Cardiac muscle cell (in vitro differentiated cells and primary cell): ENCODE data around the gene BPIFA3. TPM values are rescaled to one million over a fixed set of nuclear protein-coding genes. Genes with fewer than 3 reads are reported as not detected.

Experiments used
- DNase-seq, 2 donors: peaks; one replicate each; pipeline versions ENCODE4 v3.0.0 to v3.0.0-alpha.2; 2010 to 2017; ENCODE audit warnings: low read depth in 1 of 2, low spot score in 1 of 2
- H3K27ac ChIP-seq: fragments of 200-600 bp; sonication (generic); 2 replicates; pipeline ENCODE4 v1.5.1; 2016
- H3K27me3 ChIP-seq: fragments of 200-600 bp; sonication (generic); 2 replicates; pipeline ENCODE4 v1.6.0; 2016; ENCODE audit warnings: control low read depth
- H3K36me3 ChIP-seq: fragments of 200-600 bp; sonication (generic); 2 replicates; pipeline ENCODE4 v1.5.1; 2016; ENCODE audit warnings: control low read depth
- H3K4me1 ChIP-seq: fragments of 200-600 bp; sonication (generic); 2 replicates; pipeline ENCODE4 v1.8.1; 2017; ENCODE audit warnings: low read depth, mild to moderate bottlenecking, mixed run types
- H3K4me3 ChIP-seq: fragments of 200-600 bp; sonication (generic); 2 replicates; pipeline ENCODE4 v1.5.1; 2016; ENCODE audit warnings: mild to moderate bottlenecking
- H3K9me3 ChIP-seq: fragments of 200-600 bp; sonication (generic); 2 replicates; pipeline ENCODE4 v1.5.1; 2017; ENCODE audit warnings: low read depth, mild to moderate bottlenecking, control low read depth
- polyA plus RNA-seq: library from polyadenylated mRNA; unstranded; fragments of >200 nt; fragmentation: Nextera tagmentation; extraction: Ambion mirVana; gene quantifications from 2 replicates; pipeline ENCODE4 v1.2.1, GENCODE V29; 2016
- total RNA-seq: library from RNA; depleted of rRNA; stranded (reverse); fragments of >200 nt; gene quantifications from 2 replicates; pipeline ENCODE4 v1.2.3, GENCODE V29; 2016
- TF ChIP-seq, protein P1 (sequence below): IDR thresholded peaks from 2 replicates; pipeline ENCODE4 v1.5.1; 2012; ENCODE audit warnings: low read depth, mild to moderate bottlenecking, low read length

The BPIFA3 gene
- total and polyA plus RNA-seq, 2 experiments from 2014 or later, result not detected

DNA sequence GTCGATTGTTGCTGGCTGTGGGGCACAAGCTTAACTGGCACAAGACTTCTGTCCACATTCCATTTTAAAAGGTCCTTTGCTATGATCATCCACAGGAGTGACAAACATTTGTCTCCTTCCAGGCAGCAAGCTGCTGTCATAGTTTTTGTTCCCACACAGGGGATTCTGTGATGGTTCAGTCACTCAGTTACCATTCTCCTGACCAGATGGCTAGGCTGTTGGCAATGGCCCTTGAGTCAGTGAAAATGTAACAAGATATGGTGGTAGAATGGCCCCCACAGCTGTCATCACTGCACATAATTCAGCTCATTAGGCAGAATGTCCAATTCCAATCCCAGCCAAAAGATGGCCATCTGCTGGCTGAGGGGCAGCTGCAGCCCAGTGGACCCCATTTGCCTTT, 32.3 kb downstream of the BPIFA3 start:
- Histone ChIP-seq H3K27me3 (no peaks in the 10 kb centered on the region), H3K27ac (no peak overlapping the region), H3K4me1 (no peaks in the 10 kb centered on the region), H3K36me3 (no peaks in the 10 kb centered on the region), H3K4me3 (no peak overlapping the region), H3K9me3 (no peaks in the 10 kb centered on the region)
- TF ChIP-seq, protein P1, sequence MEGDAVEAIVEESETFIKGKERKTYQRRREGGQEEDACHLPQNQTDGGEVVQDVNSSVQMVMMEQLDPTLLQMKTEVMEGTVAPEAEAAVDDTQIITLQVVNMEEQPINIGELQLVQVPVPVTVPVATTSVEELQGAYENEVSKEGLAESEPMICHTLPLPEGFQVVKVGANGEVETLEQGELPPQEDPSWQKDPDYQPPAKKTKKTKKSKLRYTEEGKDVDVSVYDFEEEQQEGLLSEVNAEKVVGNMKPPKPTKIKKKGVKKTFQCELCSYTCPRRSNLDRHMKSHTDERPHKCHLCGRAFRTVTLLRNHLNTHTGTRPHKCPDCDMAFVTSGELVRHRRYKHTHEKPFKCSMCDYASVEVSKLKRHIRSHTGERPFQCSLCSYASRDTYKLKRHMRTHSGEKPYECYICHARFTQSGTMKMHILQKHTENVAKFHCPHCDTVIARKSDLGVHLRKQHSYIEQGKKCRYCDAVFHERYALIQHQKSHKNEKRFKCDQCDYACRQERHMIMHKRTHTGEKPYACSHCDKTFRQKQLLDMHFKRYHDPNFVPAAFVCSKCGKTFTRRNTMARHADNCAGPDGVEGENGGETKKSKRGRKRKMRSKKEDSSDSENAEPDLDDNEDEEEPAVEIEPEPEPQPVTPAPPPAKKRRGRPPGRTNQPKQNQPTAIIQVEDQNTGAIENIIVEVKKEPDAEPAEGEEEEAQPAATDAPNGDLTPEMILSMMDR, result no peak
- no peak for DNase-seq

DNA sequence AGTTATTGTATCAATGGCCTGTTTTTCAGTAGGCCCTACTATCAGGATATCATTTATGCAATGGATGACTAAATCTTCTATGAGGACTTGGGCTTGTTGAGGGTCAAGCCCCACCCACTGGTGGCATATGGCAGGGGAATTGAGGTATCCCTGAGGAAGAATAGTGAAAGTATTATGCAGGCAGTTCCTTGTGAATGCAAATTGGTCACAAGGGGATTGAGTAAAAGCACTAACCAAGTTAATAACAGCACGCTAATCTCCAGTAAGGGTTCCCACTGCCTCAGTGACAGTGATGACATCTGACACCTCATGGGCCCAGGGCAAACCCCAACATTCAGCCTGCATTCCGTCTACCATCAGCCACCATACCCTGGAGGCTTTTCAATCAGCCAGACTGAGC, 33.5 kb downstream of the BPIFA3 start:
- H3K4me1 ChIP-seq, result no peaks in the 10 kb centered on the region
- H3K27ac ChIP-seq, result no peak overlapping the region
- TF ChIP-seq, protein P1, result no peak
- H3K27me3 ChIP-seq, result no peaks in the 10 kb centered on the region
- no peaks in the 10 kb centered on the region for H3K9me3 ChIP-seq
- H3K4me3 ChIP-seq, result no peak overlapping the region
- DNase-seq, result no peak
- no peaks in the 10 kb centered on the region for H3K36me3 ChIP-seq

DNA sequence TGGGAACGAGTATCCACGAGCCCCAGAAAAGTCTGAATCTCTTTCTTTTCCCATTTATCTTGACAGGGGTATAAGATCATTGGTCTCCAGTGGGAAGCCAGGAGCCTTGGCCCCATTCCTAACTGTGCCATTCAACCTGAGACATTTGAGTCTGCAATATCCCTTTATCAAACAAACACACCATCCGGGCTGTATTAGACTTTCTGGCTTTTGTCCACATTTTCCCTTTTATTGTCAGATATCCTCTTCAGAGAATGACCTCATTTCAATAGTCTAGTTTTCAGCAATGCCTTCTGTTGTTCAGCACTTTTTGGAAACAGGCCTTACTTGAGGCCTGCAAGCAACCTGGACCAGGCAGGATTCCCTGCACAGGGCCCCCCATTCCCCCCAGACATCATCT, 34.3 kb downstream of the BPIFA3 start:
- no peak overlapping the region for H3K4me3 ChIP-seq
- no peaks in the 10 kb centered on the region for H3K4me1 ChIP-seq
- no peaks in the 10 kb centered on the region for H3K36me3 ChIP-seq
- DNase-seq, result no peak
- H3K27ac ChIP-seq, result no peak overlapping the region
- no peaks in the 10 kb centered on the region for H3K27me3 ChIP-seq
- no peaks in the 10 kb centered on the region for H3K9me3 ChIP-seq
- TF ChIP-seq, protein P1, result no peak

DNA sequence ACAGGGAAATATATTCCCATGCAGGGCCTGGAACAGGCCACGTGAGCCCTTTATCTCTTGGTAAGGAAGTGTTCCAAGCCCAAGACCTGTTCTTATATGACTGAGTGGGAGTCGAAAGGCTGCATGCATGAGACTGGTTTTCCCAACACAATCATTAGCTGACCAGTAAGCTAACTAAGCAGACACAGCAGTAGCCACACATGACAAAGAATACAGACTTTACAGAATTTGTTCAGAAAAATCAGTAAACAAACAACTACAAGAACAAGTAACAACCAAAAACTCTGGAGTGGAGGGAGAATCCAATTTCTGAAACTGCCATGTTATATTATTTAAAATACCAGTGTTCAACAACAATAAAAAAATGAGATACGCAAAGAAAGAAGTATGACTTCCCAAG, 35.3 kb downstream of the BPIFA3 start:
- Histone ChIP-seq H3K36me3 (no peaks in the 10 kb centered on the region), H3K27me3 (no peaks in the 10 kb centered on the region), H3K4me1 (no peaks in the 10 kb centered on the region), H3K4me3 (no peak overlapping the region), H3K27ac (no peak overlapping the region), H3K9me3 (no peaks in the 10 kb centered on the region)
- no peak for DNase-seq
- TF ChIP-seq, protein P1, result no peak

DNA sequence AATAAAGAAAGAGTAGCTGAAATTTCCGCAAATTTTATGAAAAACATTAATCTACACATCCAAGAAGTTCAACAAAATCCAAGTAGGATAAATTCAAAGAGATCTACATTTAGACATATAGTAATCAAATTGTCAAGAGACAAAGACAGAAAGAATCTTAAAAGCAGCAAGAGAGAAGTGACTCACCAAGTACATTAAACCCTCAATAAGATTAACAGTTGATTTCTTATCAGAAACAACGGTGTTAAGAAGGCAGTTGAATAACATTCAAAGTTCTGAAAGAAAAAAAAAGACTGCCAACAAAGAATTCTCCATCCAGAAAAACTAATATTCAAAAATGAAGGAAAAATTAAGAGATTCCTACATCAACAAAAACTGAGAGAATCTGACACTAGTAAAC, 37.9 kb downstream of the BPIFA3 start:
- Histone ChIP-seq H3K27ac (no peak overlapping the region), H3K9me3 (no peaks in the 10 kb centered on the region), H3K27me3 (no peaks in the 10 kb centered on the region), H3K4me3 (no peak overlapping the region), H3K4me1 (no peaks in the 10 kb centered on the region), H3K36me3 (no peaks in the 10 kb centered on the region)
- TF ChIP-seq, protein P1, result no peak
- DNase-seq, result no peak

DNA sequence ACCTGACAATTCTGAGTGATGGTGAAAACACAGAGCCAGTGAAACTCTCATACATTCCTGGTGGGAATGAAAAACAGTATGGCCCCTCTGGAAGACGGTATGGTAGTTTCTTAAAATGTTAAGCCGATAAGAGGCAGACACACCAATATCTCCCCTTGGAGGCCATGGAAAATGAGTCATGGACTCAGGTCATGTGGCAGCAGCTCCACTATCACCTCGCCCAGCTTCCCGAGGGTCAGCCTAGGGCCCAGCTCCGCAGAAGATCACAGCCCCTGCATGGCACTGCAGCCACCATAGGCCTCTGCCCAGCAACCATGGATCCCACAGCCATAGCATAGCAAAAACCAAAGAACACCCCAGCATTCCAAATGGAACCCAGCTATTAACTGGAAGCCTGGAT, 40.1 kb downstream of the BPIFA3 start:
- Histone ChIP-seq H3K9me3 (no peaks in the 10 kb centered on the region), H3K4me3 (no peak overlapping the region), H3K27me3 (no peaks in the 10 kb centered on the region), H3K4me1 (no peaks in the 10 kb centered on the region), H3K36me3 (no peaks in the 10 kb centered on the region), H3K27ac (no peak overlapping the region)
- DNase-seq, result no peak
- TF ChIP-seq, protein P1, result no peak
